ENCODE results near the gene LRRC57.
"Not testable (repeated sequence)": the region's sequence is repeated elsewhere in the genome, so short reads cannot be mapped to it uniquely, and the experiment has no call there.

LRRC57 gene

GRCh38 chr15:42548249-42549031 is at the start of gene LRRC57, which contains the start of gene HAUS2:
TSS of gene LRRC57 (minus strand) at chr15:42548793. CDS start at chr15:42548434, 359 bp downstream.
TSS of gene HAUS2 (plus strand) at chr15:42548838. CDS start at chr15:42548873, 35 bp downstream.
- peak; percentile 89 for DNase-seq (ENCODE audit: low read depth)

- DNase-seq (ENCODE audit: low read depth) = no peak
Observed at GRCh38 chr15:42595626-42596240, 47.1 kb upstream of the LRRC57 start.

GRCh38 chr15:42594095-42594494 is 45.5 kb upstream of the LRRC57 start:
- DNase-seq (ENCODE audit: low read depth) = no peak

GRCh38 chr15:42593143-42593542 is 44.5 kb upstream of the LRRC57 start:
- DNase-seq (ENCODE audit: low read depth) = no peak

GRCh38 chr15:42592716-42593115 is 44.1 kb upstream of the LRRC57 start:
- no peak for DNase-seq (ENCODE audit: low read depth)

- peak; percentile 40 for DNase-seq (ENCODE audit: low read depth)
Observed at GRCh38 chr15:42591238-42591934, 42.8 kb upstream of the LRRC57 start.

- DNase-seq (ENCODE audit: low read depth) = no peak
Observed at GRCh38 chr15:42590619-42591237, 42.1 kb upstream of the LRRC57 start.

GRCh38 chr15:42584031-42584765 is 35.6 kb upstream of the LRRC57 start:
- peak; percentile 35 for DNase-seq (ENCODE audit: low read depth)

- DNase-seq (ENCODE audit: low read depth) = no peak
Observed at GRCh38 chr15:42582569-42583375, 34.2 kb upstream of the LRRC57 start.

GRCh38 chr15:42581272-42581730 is 32.7 kb upstream of the LRRC57 start:
- peak; percentile 85 for DNase-seq (ENCODE audit: low read depth)

GRCh38 chr15:42578984-42579537 is 30.5 kb upstream of the LRRC57 start:
- no peak for DNase-seq (ENCODE audit: low read depth)

- no peak for DNase-seq (ENCODE audit: low read depth)
Observed at GRCh38 chr15:42577514-42578031, 29.0 kb upstream of the LRRC57 start.

- DNase-seq (ENCODE audit: low read depth) = no peak
Observed at GRCh38 chr15:42576776-42577175, 28.2 kb upstream of the LRRC57 start.

- peak; percentile 20 for DNase-seq (ENCODE audit: low read depth)
Observed at GRCh38 chr15:42576040-42576594, 27.5 kb upstream of the LRRC57 start.

GRCh38 chr15:42575188-42576039 is 26.8 kb upstream of the LRRC57 start, which contains the start of gene STARD9:
TSS of gene STARD9 (plus strand) at chr15:42575606. CDS start at chr15:42575716, 110 bp downstream.
- peak; percentile 98 for DNase-seq (ENCODE audit: low read depth)

- DNase-seq (ENCODE audit: low read depth) = no peak
Observed at GRCh38 chr15:42558739-42559138, 10.1 kb upstream of the LRRC57 start.

GRCh38 chr15:42556550-42557207 is 8.1 kb upstream of the LRRC57 start:
- not testable (repeated sequence) for DNase-seq (ENCODE audit: low read depth)

- DNase-seq (ENCODE audit: low read depth) = no peak
Observed at GRCh38 chr15:42553554-42553953, 5.0 kb upstream of the LRRC57 start.

All from ELR (cell line).